NCI-H226 (cell line): Measurements from ENCODE around the gene UBR1.
"Not testable (repeated sequence)": the region's sequence is repeated elsewhere in the genome, so short reads cannot be mapped to it uniquely, and the experiment has no call there.

ENCODE experiments used
- DNase-seq: peaks from one replicate; pipeline ENCODE4 v3.0.0-alpha.2; 2015

The UBR1 gene

DNA sequence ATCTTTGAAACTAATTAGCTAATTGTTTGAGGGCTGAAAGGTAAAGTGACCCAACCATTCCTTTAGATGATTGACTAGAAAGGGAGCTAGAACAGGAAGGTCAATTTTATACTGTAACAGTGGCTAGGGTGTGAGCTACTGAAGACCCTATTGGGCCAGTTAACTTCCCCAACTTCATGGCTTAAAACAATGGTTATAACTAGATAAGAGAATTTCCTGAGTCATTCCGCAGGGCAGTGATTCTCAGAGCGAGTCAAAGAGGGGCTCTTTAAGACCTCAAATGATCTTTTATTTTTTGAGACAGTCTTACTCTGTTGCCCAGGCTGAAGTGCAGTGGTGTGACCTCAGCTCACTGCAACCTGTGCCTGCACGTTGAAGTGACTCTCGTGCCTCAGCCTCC, 151.5 kb downstream of the UBR1 start:
- DNase-seq: no peak

GRCh38 chr15:42948898-42949297, 156.9 kb downstream of the UBR1 start:
- DNase-seq: not testable (repeated sequence)

- DNase-seq: no peak
Measured at GRCh38 chr15:42940527-42940926, 165.3 kb downstream of the UBR1 start.

- DNase-seq: no peak
Measured at GRCh38 chr15:42939841-42940240, 166.0 kb downstream of the UBR1 start.

- DNase-seq: no peak
Measured at GRCh38 chr15:42937143-42937542, 168.7 kb downstream of the UBR1 start.

DNA sequence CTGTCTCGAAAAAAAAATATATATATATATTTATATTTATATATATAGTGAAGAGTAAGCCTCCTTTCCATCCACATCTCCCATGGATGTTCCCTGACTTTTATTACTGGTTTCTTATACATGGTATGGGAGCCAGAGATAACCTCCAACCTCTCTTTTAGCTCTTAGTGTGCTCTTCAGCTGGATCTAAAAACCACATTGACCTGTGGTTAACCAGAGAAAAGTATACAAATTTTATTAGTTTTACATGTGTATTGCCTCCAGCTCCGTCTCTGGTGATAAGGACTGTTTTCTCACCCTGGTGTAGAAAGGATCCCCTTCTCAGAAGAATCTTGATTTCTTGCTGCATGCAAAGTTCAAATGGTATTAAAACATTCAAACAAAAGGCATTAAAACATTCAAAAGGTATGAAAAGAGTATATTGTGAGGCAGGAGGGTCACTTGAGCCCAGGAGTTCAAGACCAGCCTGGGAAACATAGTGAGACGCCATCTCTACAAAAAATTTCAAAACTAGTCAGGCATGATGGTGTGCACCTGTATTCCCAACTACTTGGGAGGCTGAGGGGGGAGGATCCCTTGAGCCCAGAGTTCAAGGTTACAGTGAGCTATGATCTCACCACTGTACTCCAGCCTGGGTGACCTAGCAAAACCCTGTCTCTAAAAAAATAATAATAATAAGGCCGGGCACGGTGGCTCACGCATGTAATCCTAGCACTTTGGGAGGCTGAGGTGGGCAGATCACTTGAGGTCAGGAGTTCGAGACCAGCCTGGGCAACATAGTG, 171.8 kb downstream of the UBR1 start:
- DNase-seq: peak; percentile 33

DNA sequence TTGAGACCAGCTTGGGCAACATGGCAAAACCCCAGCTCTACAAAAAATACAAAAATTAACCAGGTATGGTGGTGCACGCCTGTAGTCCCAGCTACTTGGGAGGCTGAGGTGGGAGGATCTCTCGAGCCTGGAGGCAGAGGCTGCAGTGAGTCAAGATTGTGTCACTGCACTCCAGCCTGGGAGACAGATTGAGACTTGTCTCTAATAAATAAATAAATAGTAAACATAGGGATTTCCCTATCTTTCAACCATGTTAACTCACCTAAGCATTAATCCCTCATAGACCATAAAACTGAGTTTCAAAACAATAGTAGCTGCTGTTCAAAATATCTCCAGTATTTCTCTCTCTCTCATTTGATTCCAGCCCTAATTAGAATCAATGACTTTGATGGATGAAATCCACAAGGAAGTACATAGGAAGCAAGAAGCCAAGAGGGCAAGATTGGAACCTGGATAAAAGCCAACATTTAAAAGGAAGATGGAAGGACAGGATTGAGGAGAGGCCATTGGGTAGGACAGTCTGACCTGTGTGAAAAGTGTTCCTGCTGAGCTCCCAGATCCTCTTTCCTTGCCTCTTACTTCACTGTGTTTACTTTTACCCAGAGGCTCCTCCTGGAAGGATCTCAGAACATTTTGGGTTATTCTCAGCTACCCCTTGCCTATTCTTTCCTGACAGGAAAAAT, 172.9 kb downstream of the UBR1 start:
- DNase-seq: no peak

DNA sequence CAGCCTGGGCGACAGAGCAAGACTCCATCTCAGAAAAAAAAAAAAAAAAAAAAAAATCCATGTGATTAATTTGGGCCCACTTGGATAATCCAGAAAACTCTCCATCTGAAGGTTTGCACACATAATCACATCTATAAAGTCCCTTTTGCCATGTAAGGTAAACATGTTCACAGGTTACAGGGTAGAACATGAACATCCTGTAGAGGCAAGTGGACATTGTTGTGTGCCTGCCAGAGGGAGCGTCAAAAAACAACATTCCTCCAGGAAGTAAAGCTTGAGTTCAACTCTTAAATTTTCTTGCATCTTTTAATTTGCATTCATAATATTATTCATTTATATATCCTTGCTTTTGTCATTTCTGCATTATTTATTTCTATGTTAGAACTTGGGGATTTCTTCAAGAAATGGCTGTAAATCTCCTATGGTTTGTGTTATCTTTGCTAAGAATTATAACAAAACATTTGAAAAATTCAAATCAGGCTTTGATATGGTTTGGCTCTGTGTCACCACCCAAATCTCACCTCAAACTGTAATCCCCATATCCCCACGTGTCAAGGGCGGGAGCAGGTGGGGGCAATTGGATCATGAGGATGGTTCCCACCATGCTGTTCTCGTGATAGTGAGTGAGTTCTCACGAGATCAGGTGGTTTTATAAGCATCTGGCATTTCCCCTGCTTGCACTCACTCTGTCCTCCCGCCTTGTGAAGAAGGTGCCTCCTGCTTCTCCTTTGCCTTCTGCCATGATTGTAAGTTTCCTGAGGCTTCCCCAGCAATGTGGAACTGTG, 173.9 kb downstream of the UBR1 start:
- no peak for DNase-seq

GRCh38 chr15:42929306-42929848, 176.5 kb downstream of the UBR1 start:
- DNase-seq: no peak

GRCh38 chr15:42921342-42921731, 184.5 kb downstream of the UBR1 start:
- DNase-seq: no peak

GRCh38 chr15:42920519-42921341, 185.1 kb downstream of the UBR1 start, which contains the start of gene TTBK2:
TTBK2 (minus strand) TSS chr15:42920778; CDS start chr15:42878617, 42,161 bp downstream.
- peak; percentile 85 for DNase-seq

- no peak for DNase-seq
Measured at GRCh38 chr15:42919799-42920518, 185.9 kb downstream of the UBR1 start.

GRCh38 chr15:42919308-42919707, 186.5 kb downstream of the UBR1 start:
- DNase-seq: no peak

DNA sequence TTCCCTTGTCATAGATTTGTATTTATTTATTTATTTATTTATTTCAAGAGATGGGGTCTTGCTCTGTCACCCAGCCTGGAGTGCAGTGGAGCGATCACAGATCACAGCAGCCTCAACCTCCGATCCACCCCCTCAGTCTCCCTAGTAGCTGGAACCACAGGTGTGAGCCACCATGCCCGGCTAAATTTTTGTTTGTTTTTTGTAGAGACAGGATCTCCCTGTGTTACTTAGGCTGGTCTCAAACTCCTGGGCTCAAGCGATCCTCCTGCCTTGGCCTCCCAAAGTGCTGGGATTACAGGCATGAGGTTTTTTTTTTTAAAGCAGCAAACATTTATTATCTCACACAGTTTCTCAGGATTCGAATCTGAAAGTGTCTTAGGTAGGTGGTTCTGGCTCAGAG, 187.8 kb downstream of the UBR1 start:
- no peak for DNase-seq

DNA sequence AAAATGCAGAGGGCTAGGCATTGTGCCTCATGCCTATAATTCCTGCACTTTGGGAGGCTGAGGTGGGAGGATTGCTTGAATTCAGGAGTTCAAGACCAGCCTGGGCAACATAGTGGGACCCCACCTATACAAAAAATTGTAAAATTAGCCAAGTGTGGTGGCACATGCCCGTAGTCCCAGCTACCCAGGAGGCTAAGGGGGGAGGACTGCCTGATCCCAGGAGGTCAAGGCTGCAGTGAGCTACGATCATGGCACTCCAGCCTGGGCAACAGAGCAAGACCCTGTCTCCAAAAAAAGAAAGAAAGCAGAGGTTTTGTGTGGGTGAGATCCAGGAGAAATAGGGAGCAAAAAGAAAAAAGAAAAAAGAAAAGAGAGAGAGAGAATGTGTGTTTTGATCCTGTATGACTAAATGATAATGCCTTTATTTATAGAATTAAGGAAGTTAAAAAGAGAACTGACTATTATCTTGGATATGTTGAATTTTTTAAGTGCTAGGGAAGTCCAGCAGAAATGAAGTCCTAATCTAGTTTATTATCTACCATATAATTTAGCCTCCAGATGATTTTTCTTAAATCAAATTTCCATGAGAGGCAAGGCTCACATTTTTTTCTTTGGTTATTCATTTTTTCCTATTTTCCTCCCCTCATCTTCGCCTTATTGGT, 190.1 kb downstream of the UBR1 start:
- DNase-seq: no peak

DNA sequence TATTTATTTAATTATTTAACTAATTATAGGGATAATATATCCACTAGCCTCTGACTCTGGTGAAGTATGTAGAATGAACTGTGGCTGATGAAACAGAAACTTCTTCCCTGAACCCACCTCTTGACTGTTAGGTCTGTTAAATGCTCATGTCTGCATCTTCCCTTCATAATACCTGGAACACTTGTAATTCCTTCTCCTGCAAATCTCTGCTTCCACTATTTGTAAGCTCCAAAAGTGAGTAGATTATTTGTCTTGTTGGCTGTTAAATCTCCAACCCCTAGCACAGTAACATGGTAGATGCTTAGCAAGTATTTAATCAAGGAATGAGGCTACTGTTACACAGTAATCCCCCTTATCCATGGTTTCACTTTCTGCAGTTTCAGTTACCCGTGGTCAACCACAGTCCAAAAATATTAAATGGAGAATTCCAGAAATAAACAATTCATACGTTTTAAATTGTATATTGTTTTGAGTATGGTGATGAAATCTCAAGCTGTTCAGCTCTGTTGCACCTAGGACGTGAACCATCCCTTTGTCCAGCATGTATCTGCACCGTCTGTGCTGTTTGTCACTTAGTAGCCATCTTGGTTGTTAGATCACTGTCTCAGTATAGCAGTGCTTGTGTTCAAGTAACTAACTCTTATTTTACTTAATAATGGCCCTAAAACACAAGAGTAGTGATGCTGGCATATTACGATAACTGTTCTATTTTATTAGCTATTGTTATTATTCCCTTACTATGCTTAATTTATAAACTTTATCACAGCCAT, 190.9 kb downstream of the UBR1 start:
- DNase-seq: no peak

- DNase-seq: no peak
Measured at GRCh38 chr15:42911058-42911592, 194.7 kb downstream of the UBR1 start.

DNA sequence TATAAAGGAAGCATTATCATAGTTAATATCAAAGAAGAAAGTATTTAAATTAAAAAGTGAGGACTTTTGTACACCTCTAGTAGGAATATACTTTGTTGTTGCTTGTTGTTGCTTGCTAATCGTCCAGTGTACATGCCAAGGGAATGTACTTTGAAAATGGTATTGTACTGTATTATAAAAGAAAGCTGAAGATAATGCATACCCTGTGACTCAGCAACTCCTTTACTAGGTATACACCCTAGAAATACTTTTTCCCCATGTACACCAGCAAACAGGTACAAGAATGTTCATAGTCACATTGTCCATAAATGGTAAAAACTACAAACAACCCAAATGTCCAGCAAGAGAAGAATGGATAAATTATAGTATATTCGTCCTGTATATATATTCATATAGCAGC, 197.3 kb downstream of the UBR1 start:
- no peak for DNase-seq

- no peak for DNase-seq
Measured at GRCh38 chr15:42903388-42904324, 202.2 kb downstream of the UBR1 start.
